ENCODE measurements around the gene SYK.

Gene SYK

DNA sequence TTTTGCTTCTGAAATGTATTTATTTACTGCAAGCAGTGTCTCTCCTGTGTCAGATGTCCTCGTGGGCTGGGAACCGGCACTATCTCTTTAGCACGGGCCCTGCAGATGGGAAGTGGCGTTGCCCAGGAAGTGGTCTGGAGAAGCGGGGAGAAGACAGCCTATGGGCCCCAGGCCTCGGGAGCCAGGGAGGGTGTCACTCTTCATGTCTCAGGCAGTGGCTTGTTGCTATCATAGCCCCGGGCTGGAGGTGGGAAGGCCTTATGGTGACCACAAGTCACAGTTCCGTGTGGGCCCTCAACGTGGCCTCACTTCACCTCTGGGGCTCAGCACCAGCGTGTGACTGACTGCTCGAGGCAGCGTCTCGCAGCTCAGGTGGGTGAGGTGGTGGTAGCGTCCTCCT is 41.4 kb downstream of the SYK start:
- Histone ChIP-seq H3K9ac (no peak overlapping the region), H2AFZ (no peak overlapping the region), H3K79me2 (peaks cover 26% of the 10 kb centered on the region), H3K27ac (no peak overlapping the region), H3K4me2 (ENCODE audit: low read length) (no peak overlapping the region), H3K4me3 (ENCODE audit: low read depth, low read length) (no peak overlapping the region), H3K4me1 (peaks cover 17% of the 10 kb centered on the region), H3K27me3 (ENCODE audit: control insufficient read depth, insufficient read depth, low read length) (no peaks in the 10 kb centered on the region), H3K36me3 (ENCODE audit: control insufficient read depth, insufficient read depth, low read length) (no peaks in the 10 kb centered on the region), H3K9me3 (ENCODE audit: control insufficient read depth, low read length) (no peaks in the 10 kb centered on the region)
- TF ChIP-seq, protein P1, sequence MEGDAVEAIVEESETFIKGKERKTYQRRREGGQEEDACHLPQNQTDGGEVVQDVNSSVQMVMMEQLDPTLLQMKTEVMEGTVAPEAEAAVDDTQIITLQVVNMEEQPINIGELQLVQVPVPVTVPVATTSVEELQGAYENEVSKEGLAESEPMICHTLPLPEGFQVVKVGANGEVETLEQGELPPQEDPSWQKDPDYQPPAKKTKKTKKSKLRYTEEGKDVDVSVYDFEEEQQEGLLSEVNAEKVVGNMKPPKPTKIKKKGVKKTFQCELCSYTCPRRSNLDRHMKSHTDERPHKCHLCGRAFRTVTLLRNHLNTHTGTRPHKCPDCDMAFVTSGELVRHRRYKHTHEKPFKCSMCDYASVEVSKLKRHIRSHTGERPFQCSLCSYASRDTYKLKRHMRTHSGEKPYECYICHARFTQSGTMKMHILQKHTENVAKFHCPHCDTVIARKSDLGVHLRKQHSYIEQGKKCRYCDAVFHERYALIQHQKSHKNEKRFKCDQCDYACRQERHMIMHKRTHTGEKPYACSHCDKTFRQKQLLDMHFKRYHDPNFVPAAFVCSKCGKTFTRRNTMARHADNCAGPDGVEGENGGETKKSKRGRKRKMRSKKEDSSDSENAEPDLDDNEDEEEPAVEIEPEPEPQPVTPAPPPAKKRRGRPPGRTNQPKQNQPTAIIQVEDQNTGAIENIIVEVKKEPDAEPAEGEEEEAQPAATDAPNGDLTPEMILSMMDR (IDR thresholded peaks at IDR 0.05), result no peak

DNA sequence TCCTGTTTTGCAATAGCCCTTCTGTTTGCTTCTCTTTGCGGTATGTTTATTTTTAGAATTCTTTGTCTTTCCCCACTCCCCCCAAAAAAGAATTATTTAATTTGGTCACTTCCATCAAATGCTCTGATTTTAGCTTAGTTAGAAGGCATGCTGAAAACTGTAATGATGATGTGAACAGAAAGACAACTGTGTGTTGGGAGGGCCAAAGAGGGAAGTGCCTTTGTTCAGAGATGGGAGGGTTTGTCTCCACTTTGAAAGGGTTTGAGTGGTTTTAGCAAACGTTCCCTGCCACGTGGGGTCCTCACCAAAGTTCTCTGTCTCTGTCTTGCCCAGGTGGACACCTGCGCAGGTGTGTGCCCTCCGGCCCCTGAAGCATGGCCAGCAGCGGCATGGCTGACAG is 41.9 kb downstream of the SYK start:
- no peaks in the 10 kb centered on the region for H3K27me3 ChIP-seq (ENCODE audit: control insufficient read depth, insufficient read depth, low read length)
- no peak overlapping the region for H3K27ac ChIP-seq
- H3K9me3 ChIP-seq (ENCODE audit: control insufficient read depth, low read length), result no peaks in the 10 kb centered on the region
- H3K4me3 ChIP-seq (ENCODE audit: low read depth, low read length), result no peak overlapping the region
- H2AFZ ChIP-seq, result no peak overlapping the region
- peaks cover 15% of the 10 kb centered on the region for H3K4me1 ChIP-seq
- peaks cover 26% of the 10 kb centered on the region for H3K79me2 ChIP-seq
- TF ChIP-seq, protein P1 (IDR thresholded peaks at IDR 0.05), result no peak
- no peak overlapping the region for H3K9ac ChIP-seq
- H3K4me2 ChIP-seq (ENCODE audit: low read length), result no peak overlapping the region
- no peaks in the 10 kb centered on the region for H3K36me3 ChIP-seq (ENCODE audit: control insufficient read depth, insufficient read depth, low read length)

DNA sequence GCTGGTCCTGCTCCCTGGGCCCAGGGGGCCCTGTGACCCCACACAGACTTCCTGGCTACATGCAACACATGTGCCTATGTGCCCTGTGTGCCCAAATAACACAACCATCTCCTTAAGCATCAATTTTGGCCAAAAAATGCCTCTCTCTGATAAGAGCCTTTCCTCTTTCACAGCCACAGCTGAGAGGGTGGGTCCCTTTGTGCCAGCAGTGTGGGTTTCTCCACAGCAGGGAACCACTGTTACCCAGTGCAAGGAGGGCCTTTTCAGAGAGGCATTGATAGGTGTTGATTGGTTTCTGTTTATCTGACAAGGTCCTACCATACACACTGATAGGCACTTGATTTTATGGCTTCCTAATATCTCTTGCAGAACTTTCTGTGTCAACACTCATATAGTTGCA is 42.7 kb downstream of the SYK start:
- Histone ChIP-seq H3K27me3 (ENCODE audit: control insufficient read depth, insufficient read depth, low read length) (no peaks in the 10 kb centered on the region), H3K4me1 (peaks cover 12% of the 10 kb centered on the region), H3K4me3 (ENCODE audit: low read depth, low read length) (no peak overlapping the region), H3K36me3 (ENCODE audit: control insufficient read depth, insufficient read depth, low read length) (no peaks in the 10 kb centered on the region), H3K79me2 (peaks cover 26% of the 10 kb centered on the region), H2AFZ (no peak overlapping the region), H3K9me3 (ENCODE audit: control insufficient read depth, low read length) (no peaks in the 10 kb centered on the region), H3K27ac (no peak overlapping the region), H3K4me2 (ENCODE audit: low read length) (no peak overlapping the region), H3K9ac (no peak overlapping the region)
- TF ChIP-seq, protein P1 (IDR thresholded peaks at IDR 0.05), result no peak

- Histone ChIP-seq H3K4me3 (ENCODE audit: low read depth, low read length) (no peak overlapping the region), H3K27ac (peak overlapping the region; percentile 94), H3K27me3 (ENCODE audit: control insufficient read depth, insufficient read depth, low read length) (no peaks in the 10 kb centered on the region), H3K79me2 (peaks cover 8% of the 10 kb centered on the region), H3K4me1 (peaks cover 21% of the 10 kb centered on the region), H3K9ac (no peak overlapping the region), H3K36me3 (ENCODE audit: control insufficient read depth, insufficient read depth, low read length) (no peaks in the 10 kb centered on the region), H3K9me3 (ENCODE audit: control insufficient read depth, low read length) (no peaks in the 10 kb centered on the region), H3K4me2 (ENCODE audit: low read length) (no peak overlapping the region), H2AFZ (no peak overlapping the region)
- TF ChIP-seq, protein P1 (IDR thresholded peaks at IDR 0.05), result no peak
These were observed 45.3 kb downstream of the SYK start for GRCh38 chr9:90846770-90847419.

GRCh38 chr9:90847971-90848370 is 46.4 kb downstream of the SYK start:
- peaks cover 27% of the 10 kb centered on the region for H3K4me1 ChIP-seq
- H3K27me3 ChIP-seq (ENCODE audit: control insufficient read depth, insufficient read depth, low read length), result no peaks in the 10 kb centered on the region
- peaks cover 3% of the 10 kb centered on the region for H3K79me2 ChIP-seq
- H3K9me3 ChIP-seq (ENCODE audit: control insufficient read depth, low read length), result no peaks in the 10 kb centered on the region
- H3K4me3 ChIP-seq (ENCODE audit: low read depth, low read length), result no peak overlapping the region
- H3K4me2 ChIP-seq (ENCODE audit: low read length), result no peak overlapping the region
- H2AFZ ChIP-seq, result no peak overlapping the region
- peak overlapping the region; percentile 94 for H3K27ac ChIP-seq
- no peaks in the 10 kb centered on the region for H3K36me3 ChIP-seq (ENCODE audit: control insufficient read depth, insufficient read depth, low read length)
- no peak overlapping the region for H3K9ac ChIP-seq
- TF ChIP-seq, protein P1 (IDR thresholded peaks at IDR 0.05), result no peak

Measured in parathyroid adenoma (tissue), 2 donors.